GM19193 (cell line): ENCODE measurements around the gene RIPK1.

Source experiments
- POLR2A ChIP-seq: IDR thresholded peaks from 4 replicates; pipeline ENCODE4 v1.6.1; 2011; ENCODE audit not compliant: insufficient read depth, insufficient read length; ENCODE audit errors: extremely low read depth

The RIPK1 gene

GRCh38 chr6:3068329-3069214, at the start of gene RIPK1:
Gene RIPK1 (plus strand): TSS chr6:3068494. CDS start chr6:3076824, 8,330 bp downstream.
- peak; percentile 90 for TF ChIP-seq POLR2A

- no peak for TF ChIP-seq POLR2A
Observed at GRCh38 chr6:3019065-3019464, 49.2 kb upstream of the RIPK1 start.

GRCh38 chr6:3019749-3020320, 48.5 kb upstream of the RIPK1 start:
- TF ChIP-seq POLR2A: no peak

- TF ChIP-seq POLR2A: no peak
Observed at GRCh38 chr6:3022765-3023662, 45.3 kb upstream of the RIPK1 start.

GRCh38 chr6:3023663-3024483, 44.4 kb upstream of the RIPK1 start:
- TF ChIP-seq POLR2A: peak; percentile 68

GRCh38 chr6:3026791-3027626, 41.3 kb upstream of the RIPK1 start:
- no peak for TF ChIP-seq POLR2A

GRCh38 chr6:3031857-3032640, 36.2 kb upstream of the RIPK1 start:
- TF ChIP-seq POLR2A: no peak

GRCh38 chr6:3032986-3033385, 35.3 kb upstream of the RIPK1 start:
- TF ChIP-seq POLR2A: no peak

- TF ChIP-seq POLR2A: no peak
Observed at GRCh38 chr6:3033652-3034051, 34.6 kb upstream of the RIPK1 start.

- no peak for TF ChIP-seq POLR2A
Observed at GRCh38 chr6:3035397-3035796, 32.9 kb upstream of the RIPK1 start.

GRCh38 chr6:3036861-3037637, 31.2 kb upstream of the RIPK1 start:
- TF ChIP-seq POLR2A: no peak

GRCh38 chr6:3037638-3038365, 30.5 kb upstream of the RIPK1 start:
- no peak for TF ChIP-seq POLR2A

- TF ChIP-seq POLR2A: no peak
Observed at GRCh38 chr6:3039384-3039783, 28.9 kb upstream of the RIPK1 start.
